T47D (cell line): ENCODE measurements around the gene SEZ6L.

Experiments
- DNase-seq, 2 experiments: peaks; one replicate each; pipeline versions ENCODE4 v3.0.0 to v3.0.0-alpha.2; 2011 to 2012; ENCODE audit warnings: low read depth in 1 of 2, low spot score in 1 of 2
- JUND ChIP-seq: IDR thresholded peaks from 2 replicates; pipeline ENCODE4 v1.6.1; 2012; ENCODE audit warnings: low read depth
- in situ Hi-C: cut with HindIII; loops from 2 replicates; pipeline ENCODE4 v1.10.0; 2016; ENCODE audit warnings: low sequenced_read_pairs, low pct_unique_long_range_greater_than_20kb

Gene SEZ6L

GRCh38 chr22:26271427-26271826, 102.2 kb downstream of the SEZ6L start:
- no peak for DNase-seq
- TF ChIP-seq JUND = no peak
- in situ Hi-C loops = no loop called here

GRCh38 chr22:26273011-26273675, 103.9 kb downstream of the SEZ6L start:
- in situ Hi-C loops = no loop called here
- DNase-seq = no peak
- no peak for TF ChIP-seq JUND

GRCh38 chr22:26276529-26277160, 107.4 kb downstream of the SEZ6L start:
- TF ChIP-seq JUND = no peak
- in situ Hi-C loops = no loop called here
- DNase-seq = no peak

DNA sequence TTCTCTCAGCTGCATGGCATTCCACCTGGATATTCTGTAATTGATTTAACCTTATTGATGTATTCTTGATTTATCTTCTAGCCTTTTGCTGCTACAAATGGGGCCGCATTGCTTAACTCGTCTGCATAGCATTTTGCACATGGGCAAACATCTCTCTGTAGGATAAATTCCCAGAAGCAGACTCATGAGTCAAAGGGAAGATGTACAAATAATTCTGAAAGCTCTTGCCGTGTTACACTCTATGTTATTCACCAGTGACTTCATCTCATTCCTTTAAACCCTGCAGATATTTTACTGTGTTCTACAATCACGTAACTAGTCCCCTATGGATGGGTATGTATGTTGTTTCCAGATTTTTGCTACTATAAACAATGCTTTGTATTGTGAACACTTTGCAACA, 112.7 kb downstream of the SEZ6L start:
- DNase-seq = no peak
- in situ Hi-C loops = no loop called here
- no peak for TF ChIP-seq JUND

DNA sequence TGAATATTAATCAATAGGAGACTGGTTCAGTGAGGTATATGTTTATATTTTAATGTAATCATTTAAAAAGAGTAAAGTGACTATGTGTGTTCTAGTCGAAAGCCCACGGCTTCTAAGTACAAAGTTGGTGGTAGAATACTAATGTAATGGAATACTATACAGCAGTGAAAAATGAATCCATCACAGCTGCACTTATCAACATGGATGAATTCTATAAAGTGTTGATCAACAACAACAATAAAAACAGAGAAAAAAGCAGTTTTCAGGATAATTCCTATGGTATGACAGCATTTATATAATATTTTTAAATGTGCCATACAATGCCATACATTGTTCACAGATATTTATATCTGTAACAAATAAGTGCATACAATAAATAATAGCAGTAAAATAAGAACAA, 114.1 kb downstream of the SEZ6L start:
- in situ Hi-C loops = no loop called here
- DNase-seq = no peak
- TF ChIP-seq JUND = no peak

DNA sequence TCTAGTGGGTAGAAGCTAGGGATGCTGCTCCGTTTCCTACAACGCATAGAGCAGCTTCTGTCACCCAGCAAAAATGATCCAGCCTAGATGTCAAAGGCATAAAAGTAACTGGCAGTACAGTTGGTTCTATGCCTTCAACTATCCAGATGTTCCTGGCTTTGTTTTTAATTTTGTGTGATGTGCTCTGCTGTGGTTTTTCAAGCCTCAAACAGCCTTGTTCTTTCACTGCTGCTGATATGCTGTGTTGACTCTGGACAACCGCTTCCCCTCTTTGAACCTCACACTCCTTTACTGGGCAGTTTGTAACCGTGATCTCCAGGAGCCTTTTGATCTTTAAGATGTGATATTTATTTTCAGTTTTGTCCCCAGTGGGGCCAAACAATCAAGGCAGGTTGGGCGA, 116.4 kb downstream of the SEZ6L start:
- in situ Hi-C loops = no loop called here
- DNase-seq = no peak
- TF ChIP-seq JUND = no peak

- in situ Hi-C loops = no loop called here
- TF ChIP-seq JUND = no peak
- no peak for DNase-seq
Observed at GRCh38 chr22:26286091-26286820, 117.0 kb downstream of the SEZ6L start.

DNA sequence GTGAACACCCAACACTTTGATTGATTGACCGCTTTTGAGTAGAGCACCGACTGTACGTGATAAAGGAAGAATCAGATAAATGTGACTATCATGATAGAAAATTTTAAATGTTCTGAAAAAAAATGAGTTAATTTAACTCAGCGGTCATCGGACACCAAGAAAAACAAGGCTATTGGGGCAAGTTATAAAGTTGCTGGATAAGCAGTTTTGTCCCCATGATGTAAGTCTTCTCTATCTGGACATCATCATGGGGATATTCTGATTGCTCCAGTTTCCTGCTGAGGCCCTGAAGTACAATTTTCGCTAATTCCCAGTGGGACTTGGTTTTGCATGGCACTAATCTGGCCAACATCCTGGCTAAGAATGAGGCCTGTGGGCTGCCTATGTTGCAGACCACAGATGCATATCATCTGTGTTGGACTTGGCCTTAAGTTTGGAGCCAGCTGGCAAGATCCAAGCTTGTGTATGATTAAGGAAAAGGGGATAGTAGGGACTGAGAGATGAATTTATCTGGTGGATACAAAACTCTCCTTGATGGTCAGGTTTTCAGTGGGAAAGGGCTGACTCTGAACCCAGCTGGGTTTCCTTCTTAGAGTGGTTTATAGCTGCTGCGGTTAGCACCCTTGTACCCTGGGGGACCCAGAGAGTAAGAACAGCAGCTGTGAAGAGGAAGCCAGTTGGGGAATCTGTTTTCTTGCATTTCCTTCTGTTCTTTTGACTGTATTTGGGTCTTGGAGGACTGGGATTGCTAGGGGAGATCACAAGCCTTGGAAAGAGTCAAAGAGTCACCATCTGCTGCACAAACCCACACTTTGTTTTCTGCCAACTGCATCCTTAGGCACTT, 118.3 kb downstream of the SEZ6L start:
- no peak for DNase-seq
- TF ChIP-seq JUND = no peak
- in situ Hi-C loops = no loop called here

DNA sequence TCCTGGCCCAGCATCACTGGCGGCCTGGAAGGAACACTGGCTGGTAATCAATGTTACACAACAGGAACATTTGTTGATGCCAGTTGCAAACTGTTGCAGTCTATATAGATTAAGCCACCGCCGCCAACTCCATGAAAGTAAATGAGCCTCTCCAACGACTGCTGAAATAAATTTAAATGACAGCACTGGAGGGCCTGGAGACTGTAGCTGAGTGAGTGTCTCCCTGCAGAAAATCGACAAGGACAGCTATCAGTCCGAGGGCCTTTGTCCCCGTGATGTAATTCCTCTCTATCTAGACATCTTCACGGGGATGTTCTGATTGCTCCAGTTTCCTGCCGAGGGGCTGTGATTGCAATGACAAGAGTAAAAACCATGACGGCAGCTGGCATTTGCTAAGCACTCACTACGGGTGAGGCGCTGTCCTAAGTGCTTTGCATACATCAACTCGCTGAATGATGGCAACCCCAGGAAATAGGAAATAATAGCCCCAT, 120.4 kb downstream of the SEZ6L start:
- TF ChIP-seq JUND = no peak
- DNase-seq = no peak
- in situ Hi-C loops = no loop called here

DNA sequence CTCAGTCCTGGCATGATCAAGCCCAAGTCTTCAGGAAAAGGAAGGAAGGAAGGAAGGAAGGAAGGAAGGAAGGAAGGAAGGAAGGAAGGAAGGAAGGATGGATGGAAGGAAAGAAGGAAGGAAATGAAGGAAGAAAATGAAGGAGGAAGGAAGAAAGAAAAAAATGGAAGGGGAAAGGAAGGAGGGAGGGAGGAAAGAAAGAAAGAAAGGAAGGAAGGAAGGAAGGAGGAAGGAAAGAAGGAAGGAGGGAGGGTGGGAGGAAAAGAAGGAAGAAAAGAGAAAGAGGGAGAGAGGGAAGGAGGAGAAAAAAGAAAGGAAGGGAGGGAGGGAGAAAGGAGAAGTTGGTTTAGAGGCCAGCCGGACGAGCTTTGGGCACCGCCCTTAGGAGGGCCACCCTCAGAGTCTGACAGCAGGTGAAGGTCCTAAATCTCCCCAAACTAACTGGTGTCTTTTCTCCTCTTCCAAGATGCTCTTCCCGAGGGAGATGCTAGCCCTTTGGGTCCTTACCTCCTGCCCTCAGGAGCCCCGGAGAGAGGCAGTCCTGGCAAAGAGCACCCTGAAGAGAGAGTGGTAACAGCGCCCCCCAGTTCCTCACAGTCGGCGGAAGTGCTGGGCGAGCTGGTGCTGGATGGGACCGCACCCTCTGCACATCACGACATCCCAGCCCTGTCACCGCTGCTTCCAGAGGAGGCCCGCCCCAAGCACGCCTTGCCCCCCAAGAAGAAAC, 122.8 kb downstream of the SEZ6L start:
- in situ Hi-C loops = no loop called here
- DNase-seq = no peak
- no peak for TF ChIP-seq JUND

DNA sequence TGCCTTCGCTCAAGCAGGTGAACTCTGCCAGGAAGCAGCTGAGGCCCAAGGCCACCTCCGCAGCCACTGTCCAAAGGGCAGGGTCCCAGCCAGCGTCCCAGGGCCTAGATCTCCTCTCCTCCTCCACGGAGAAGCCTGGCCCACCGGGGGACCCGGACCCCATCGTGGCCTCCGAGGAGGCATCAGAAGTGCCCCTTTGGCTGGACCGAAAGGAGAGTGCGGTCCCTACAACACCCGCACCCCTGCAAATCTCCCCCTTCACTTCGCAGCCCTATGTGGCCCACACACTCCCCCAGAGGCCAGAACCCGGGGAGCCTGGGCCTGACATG, 123.4 kb downstream of the SEZ6L start:
- no peak for DNase-seq
- in situ Hi-C loops = no loop called here
- no peak for TF ChIP-seq JUND

- no peak for DNase-seq
- TF ChIP-seq JUND = no peak
- in situ Hi-C loops = no loop called here
Observed at GRCh38 chr22:26295563-26296126, 126.4 kb downstream of the SEZ6L start.
